DMS53 (cell line): ENCODE data around the gene AMBN.
A peak's percentile ranks its signal among the peaks of the same experiment; 100 is the strongest.
"Not testable (repeated sequence)": the region's sequence is repeated elsewhere in the genome, so short reads cannot be mapped to it uniquely, and the experiment has no call there.

Source experiments
- DNase-seq: peaks from one replicate; lab custom pipeline; 2025; lab: John Stamatoyannopoulos, UW

The AMBN gene

DNA sequence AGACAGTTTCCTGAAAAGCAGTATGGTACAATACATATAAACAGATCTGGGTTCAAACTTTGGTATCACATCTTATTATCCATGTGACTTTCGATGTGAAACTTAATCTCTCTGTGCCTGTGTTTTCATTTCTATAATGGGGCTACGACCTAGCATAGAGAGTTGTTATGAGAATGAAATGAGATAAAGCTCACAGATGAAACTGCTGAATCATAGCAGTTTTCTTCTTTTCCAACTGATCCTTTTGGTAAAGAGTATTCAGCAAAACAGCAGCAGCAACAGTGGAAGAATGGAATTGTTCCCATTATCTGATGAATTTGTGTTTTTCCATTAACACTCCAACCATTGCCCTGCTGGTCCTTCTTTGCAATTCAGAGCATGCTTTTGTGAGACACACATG is 16.3 kb downstream of the AMBN start:
- DNase-seq = no peak

DNA sequence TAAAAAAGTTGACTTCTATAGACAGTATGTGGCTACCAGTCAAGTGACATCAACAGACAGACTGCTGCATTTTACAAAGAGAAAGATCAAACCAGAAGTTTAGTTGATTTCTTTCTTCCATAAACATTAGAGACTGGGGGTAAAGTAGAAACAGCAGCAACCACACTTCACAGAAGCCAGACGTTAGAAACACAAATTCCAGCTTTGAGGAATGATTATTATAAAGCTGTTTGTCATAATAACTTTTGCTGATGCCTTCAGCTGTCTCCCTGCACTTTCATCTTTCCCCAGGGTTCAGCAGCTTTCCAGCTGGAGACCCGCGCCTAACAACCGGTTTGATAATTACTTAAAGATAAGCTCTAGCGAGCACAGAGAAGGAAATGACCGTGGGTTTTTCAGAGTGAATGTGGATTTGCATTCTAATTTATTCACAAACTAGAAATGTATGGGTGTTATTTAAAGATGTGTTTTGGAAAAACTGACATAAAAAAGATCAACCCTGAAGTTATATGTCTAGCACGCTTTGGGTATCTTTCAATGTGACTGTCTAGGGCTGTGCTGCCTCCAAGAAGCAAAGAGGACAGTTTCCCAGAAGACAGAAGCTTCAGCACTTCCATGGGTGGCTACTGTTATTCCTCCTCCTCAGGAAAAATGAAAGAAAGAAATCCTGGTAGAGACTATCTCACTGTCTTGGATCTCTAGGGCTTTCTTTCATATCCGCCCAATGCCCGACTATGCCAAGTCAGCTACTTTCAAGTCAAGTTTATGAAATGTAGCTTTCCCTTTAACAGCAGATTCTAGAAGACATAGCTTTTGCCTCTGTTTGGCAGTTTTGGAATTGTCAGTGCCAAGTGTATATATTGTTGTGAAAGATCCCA is 21.5 kb downstream of the AMBN start:
- DNase-seq = no peak

DNA sequence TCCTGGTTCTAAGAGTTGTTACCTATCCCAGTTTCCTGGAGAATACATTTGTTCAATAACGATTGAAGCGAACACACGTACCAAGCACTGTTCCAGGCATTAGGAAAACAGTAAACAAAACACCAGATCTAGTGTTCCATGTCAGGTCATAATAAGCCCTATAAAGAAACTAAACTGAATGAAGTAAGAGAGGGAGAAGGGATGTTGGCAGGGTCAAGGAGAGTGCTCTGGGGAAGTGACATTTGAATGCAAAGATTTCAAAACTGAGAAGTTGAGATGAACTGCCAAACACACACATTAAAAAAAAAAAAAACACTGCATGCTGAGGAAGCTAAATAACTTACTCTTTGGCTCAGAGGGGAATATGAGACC is 22.1 kb downstream of the AMBN start:
- no peak for DNase-seq

DNA sequence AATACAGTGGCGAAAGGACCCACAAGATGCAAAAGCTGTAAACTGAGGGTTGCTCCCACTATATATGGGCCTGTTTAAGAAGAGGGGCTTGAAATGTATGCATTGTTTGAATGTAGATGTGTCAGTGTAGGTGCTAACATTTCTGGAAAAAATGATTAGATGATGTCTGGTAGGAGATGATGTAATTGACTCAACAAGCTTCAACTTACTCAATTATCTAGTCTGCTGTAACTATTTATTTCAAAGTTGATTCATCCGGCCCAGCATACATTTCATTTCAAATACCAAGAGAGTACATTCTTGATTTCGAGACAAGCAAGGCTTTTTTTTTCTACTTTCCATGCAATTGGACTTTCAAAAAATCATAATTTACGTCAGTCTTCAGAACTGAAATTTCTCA is 27.2 kb downstream of the AMBN start:
- no peak for DNase-seq

DNA sequence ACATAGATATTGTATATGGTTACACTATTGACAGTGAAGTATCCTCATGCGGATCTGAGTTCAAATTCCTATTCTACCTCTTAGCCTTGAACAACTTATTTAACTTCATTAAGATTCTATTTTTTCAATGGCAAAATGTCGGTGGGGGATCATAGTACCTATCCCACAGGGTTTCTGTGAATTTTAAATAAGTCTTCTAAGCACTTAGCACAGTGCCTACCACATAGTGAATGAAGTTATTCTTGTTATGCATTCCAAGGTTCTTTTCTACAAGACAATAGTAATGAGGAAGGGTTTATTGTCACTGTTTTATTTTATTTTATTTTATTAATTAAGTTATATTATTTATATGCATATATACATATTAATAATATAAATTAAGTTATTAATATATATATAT is 27.7 kb downstream of the AMBN start:
- no peak for DNase-seq

DNA sequence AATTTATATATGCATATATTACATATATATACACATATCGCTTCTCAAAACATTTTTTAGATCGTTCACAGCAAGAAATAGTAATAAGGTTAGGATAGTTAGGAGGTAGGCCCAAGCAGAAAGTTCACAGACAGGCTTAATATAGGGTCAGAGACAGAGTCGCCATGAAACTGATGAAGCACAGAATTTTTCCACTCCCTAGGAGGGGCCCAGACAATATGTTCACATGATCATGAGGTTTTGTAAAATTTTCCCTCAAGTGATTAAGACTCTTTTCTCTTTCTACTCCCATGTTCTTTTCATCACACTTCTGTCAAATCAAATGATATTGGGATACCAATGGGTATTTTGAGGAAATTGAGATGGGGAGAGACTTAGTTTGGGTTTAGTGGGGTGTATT is 31.3 kb downstream of the AMBN start:
- DNase-seq = no peak

DNA sequence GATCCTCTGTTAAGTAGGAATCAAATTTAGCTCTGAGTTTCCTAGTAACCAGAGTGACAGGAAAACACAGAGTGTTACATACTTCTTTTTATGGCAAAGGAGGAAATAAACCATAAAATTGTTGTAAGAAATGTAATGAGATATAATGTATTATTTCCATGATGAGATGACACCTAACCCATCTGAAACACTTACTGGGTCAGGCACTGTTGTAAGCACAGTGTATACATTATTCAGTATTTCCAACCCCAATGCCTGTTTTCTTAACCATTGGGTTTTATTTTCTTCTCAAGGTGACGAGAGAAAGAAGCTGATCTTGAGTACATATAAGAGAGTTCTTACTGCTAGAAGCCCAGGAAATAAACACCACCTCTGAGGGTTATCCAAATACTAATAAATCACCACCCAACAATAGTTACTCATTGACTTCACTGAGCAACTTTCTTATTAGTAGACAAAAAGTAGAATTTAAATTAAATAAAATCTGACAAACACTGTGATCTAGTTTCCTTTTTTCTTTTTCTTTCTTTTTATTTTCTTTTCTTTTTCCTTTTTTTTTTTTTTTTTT is 32.3 kb downstream of the AMBN start:
- DNase-seq = peak; percentile 44

DNA sequence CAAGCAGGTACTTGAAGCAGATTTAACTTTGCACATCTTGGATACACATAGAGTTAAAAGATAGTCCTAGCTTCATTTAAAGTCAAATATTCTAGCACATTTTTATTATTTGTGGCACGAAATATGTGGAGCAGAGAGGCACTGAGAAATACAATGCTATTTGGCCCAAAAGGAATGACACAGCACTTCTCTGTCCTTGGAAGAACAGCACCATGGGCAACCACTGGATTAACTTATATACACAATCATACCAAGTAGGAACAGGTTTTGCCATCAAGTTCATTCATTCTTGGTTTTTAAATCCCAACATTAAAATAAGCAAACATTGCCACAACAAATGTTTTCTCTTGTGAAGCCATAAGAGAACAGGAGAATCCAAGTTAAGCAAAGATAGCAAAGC is 35.6 kb downstream of the AMBN start:
- DNase-seq = peak; percentile 17

DNA sequence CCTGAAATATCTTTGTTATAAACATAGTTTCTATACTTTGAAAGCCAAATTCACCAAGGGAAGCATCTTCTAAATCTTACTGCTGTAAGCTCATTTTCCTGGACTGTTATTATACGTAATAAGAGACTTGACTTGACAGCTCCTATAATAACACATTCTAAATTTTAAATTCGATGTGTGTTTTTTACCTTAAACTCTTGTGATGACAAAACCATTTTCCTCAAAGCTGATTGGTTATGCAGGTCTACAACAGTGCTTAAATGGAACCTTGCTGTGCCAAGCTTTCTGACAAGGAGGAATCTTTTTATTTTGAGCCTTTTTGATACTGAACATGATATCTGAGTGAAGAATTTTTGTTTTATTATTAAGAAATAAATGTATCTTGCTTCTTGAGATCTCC is 36.4 kb downstream of the AMBN start, which contains the start of gene ENAM:
TSS of gene ENAM (plus strand) at position 301 of the 400 bp plus-strand sequence. CDS start 757 bp downstream, outside the sequence.
- no peak for DNase-seq

DNA sequence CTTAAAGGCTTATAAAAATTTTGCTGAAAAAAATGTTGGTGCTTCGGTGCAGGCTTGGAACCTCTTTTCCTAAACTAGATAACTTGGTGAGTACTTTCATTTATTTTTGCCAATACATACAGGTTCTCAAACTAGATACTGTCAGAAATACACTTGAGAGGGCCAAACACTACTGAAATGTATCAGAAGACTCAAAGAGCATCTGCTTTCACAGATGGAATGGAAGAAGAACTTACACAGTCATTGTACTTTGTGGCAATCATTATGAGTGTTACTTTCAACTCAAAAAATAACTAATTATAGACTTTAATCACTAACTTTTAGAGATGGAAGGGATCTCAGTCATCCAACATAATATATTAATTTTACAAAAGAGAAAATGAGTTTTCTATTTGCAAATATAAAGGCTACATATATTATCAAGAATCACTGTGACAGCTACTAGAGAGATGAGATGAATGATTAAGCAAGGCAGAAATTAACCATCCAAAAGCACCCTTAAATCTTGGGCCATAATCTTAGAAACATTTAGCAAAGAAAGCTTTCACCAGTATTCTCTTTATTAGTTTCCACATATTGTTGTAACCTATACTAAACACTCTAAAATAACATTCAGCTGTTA is 37.5 kb downstream of the AMBN start:
- no peak for DNase-seq

DNA sequence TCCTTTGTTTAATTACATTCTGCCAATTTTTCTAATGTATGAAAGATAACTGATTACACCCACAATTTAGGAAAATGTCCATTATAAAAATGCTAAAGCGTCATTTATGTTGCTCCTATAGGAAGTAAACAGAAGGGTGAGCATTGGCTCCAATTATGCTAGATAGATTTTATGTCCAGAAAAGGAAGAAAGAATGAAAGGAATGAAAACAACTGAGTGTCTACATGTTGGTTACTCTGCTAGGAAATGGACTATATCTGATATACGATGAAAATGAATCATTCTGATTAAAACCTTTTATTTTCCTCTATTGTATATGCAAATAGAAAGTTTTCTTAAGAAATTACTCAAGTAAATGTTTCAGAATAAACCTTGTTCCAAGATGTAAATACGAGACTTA is 38.1 kb downstream of the AMBN start:
- no peak for DNase-seq

DNA sequence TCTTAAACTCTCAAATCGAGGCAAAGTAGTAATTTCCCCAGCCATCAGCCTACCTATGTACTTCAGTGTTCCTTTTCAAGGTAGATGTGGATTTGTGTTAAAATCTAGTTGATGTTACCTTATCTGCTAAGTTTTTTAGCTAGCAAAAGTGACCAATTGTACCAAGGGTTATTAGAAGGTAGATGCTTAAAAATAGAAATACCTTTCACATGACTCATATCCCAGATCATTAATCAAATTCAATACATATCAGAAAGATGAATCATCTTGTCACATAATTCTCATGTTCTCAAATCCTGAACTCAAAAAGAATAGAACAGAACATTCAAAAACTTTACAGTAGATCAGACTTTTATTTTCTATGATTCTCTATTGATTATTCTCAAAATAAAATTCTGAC is 40.0 kb downstream of the AMBN start:
- peak; percentile 6 for DNase-seq

DNA sequence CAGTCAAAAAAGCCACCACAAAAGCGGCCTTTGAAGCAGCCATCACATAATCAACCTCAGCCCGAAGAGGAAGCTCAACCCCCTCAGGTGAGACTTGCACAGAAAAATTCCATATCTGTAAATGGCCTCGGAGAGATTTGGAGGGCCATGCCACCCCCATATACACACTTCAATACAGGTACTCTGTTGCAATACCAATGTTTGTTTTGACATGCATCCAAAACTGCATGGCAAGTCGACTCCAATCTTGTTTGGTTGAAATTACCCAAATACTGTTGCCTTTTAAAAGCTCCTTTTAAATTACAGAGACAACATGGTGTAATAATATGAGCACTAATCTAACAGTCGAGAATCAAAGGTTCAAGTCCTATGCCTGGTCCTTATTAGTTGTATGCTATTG is 42.4 kb downstream of the AMBN start:
- DNase-seq = no peak

DNA sequence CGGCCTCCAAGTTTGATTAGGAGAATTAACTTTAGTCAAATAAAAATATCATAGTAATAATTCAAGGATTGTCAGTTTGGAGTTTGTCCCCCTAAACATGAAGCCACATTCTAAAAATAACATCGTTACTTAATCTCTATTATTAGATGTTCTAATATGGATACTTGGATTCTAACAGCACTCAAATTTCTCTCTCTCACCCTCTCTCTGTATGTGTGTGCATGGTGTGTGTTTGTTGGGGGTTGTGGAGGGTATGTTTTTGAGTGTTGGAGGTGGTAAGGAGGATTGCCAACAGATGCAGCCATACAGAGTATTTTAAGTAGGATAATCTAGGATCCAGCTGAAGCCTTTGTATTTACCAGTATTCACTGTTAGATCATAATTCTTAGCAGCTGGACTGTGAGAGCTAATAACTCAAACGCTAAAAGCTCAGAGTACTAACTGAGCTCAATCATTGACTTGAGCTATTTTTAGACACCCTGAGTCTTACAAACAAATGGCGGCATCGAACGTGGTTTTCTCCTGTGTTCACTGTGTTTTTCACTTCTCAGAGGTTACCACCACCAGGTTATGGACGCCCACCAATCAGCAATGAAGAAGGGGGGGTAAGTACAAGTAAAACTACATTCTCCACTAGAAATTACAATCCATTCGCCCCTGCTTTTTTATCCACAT is 45.3 kb downstream of the AMBN start:
- peak; percentile 65 for DNase-seq

DNA sequence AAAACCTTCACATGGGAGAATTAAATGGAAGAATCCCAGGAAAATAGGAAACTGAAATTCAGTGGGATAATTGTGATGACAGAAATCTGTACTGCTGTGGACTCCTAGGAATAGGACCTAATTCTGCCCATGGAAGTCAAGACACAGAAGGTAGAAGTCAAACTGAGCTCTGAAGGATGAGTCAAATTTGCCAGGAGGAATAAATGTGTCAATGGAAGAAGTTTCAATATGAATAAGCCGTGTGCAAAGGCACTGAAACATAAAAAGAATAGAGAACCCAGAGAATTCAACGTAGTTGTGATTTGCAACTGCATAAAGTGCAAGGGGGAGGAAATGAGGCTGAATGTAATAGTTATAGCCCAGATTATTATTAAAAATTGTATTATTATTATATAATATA is 48.1 kb downstream of the AMBN start:
- no peak for DNase-seq

DNA sequence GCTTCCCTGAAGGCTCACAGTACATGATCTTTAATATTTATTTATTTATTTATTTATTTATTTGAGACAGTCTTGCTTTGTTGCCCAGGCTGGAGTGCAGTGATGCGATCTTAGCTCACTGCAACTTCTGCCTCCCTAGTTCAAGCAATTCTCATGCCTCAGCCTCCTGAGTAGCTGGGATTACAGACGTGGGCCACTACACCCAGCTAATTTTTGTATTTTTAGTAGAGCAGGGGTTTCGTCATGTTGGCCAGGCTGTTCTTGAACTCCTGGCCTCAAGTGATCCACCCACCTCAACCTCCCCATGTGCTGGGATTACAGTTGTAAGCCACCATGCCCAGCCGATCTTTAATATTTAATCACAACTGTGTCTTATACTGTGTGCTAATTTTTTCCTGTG is 58.7 kb downstream of the AMBN start:
- DNase-seq = not testable (repeated sequence)

DNA sequence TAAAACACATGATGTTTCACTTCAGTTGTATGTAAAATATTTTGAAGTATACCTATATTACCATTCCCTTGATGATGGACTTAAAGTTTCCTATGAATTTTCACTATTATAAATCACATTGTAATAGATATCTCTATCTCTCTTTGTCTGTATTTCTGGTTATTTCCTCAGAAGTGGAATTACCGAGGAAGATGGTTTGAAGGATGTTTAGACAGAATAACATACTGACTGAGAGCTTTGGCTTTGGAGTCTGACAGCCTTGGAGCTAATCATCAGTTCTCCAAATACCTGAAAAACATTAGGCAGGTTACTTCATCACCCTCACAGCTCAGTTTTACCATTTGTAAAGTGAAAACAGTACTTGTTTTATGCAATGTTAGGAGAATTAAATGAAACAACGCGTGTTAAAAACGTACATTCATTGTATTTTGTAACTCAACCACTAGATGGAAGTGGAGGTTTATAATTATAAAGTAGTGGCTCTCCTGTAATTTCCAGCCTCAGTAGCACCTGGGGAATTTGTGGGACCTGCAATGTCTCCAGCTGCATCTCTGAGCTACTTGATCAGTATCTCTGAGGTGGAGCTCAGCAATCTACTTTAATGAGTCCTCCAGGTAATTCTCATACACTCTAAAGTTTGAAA is 59.9 kb downstream of the AMBN start:
- peak; percentile 55 for DNase-seq

DNA sequence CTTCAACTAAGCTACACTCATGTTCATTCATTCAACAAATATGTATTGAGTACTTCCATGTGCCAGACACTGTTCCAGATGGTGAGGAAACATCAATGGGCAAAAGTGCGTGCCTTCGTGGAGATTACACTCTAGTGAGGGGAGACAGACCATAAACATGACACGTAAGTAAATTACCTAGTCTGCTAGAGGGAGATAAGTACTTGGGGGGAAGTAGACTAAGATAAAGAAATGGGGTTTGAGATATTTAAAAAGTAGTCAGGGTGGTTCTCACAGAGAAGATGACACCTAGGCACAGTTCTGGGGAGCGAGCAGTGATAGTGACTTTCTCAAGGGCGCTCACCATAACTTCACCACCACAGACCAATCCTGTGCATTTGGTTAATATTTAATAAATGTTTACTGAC is 62.6 kb downstream of the AMBN start:
- no peak for DNase-seq
